ENCODE data around the gene LEF1.

- TF ChIP-seq SIN3A (IDR thresholded peaks at IDR 0.05; ENCODE audit: borderline replicate concordance, insufficient read depth, low read depth, low read length) (no peak), CTCF (IDR thresholded peaks at IDR 0.05) (no peak), TCF7L2 (IDR thresholded peaks at IDR 0.05; ENCODE audit: low read depth, low read length) (no peak), POLR2AphosphoS5 (IDR thresholded peaks at IDR 0.05; ENCODE audit: low read depth, low read length) (no peak), REST (IDR thresholded peaks at IDR 0.05; ENCODE audit: insufficient read depth in 1 of 2, low read depth in 2 of 2, low read length in 1 of 2) (no peak)
Observed at GRCh38 chr4:108049406-108049805, 119.3 kb downstream of the LEF1 start.
